H1 (cell line): ENCODE data around the gene DHCR24. TPM values are rescaled to one million over a fixed set of nuclear protein-coding genes. Genes with fewer than 3 reads are reported as not detected.

Source experiments
- CTCF ChIA-PET: fragments of 300-600 bp; sonication (Branson Sonifier 250); formaldehyde crosslinking; loops from one replicate; lab custom pipeline; 2021; ENCODE audit not compliant: partially characterized antibody; lab: Charles Lee
- POLR2A ChIA-PET: fragments of 300-600 bp; sonication (Branson Sonifier 250); formaldehyde crosslinking; loops from one replicate; lab custom pipeline; 2021; ENCODE audit warnings: inconsistent platforms; ENCODE audit not compliant: partially characterized antibody; lab: Charles Lee
- DNase-seq, 2 experiments: peaks; one replicate each; pipeline versions ENCODE4 v3.0.0 to v3.0.0-alpha.2; 2010 to 2022; ENCODE audit warnings: low spot score in 2 of 2, low read depth in 1 of 2, mixed read lengths in 1 of 2
- FAIRE-seq: peaks from 2 replicates; lab custom pipeline; 2011; peaks lifted over from hg19 to GRCh38; lab: Jason Lieb, UNC
- H2AFZ ChIP-seq: 2 replicates; pipeline ENCODE4 v1.8.1; 2012; ENCODE audit warnings: low read length, inconsistent platforms
- H2AK5ac ChIP-seq: 2 replicates; pipeline ENCODE4 v1.6.1; 2013; ENCODE audit warnings: low read depth, low read length
- H2BK120ac ChIP-seq: replicated peaks from 2 replicates; pipeline ENCODE3; 2013; ENCODE audit warnings: low read depth, low read length, inconsistent platforms
- H2BK12ac ChIP-seq: 2 replicates; pipeline ENCODE4 v1.6.1; 2013; ENCODE audit warnings: low read depth, low read length
- H2BK15ac ChIP-seq: 2 replicates; pipeline ENCODE4 v1.6.1; 2013; ENCODE audit warnings: low read length
- H2BK20ac ChIP-seq: 2 replicates; pipeline ENCODE4 v1.6.1; 2013; ENCODE audit warnings: low read length
- H2BK5ac ChIP-seq: 2 replicates; pipeline ENCODE4 v1.6.1; 2013; ENCODE audit warnings: low read depth, low read length
- H3K14ac ChIP-seq: 2 replicates; pipeline ENCODE4 v1.6.1; 2013; ENCODE audit warnings: inconsistent platforms; ENCODE audit not compliant: insufficient read length
- H3K18ac ChIP-seq: 2 replicates; pipeline ENCODE4 v1.6.1; 2013; ENCODE audit warnings: low read length; ENCODE audit errors: extremely low read depth
- H3K23ac ChIP-seq: 2 replicates; pipeline ENCODE4 v1.6.1; 2013; ENCODE audit warnings: inconsistent platforms; ENCODE audit not compliant: insufficient read length
- H3K23me2 ChIP-seq: 2 replicates; pipeline ENCODE4 v1.6.1; 2013; ENCODE audit warnings: low read depth, low read length
- H3K27ac ChIP-seq: 2 replicates; pipeline ENCODE4 v1.6.1; 2011; ENCODE audit warnings: low read depth, low read length, inconsistent platforms
- H3K27me3 ChIP-seq, 4 experiments: replicated peaks in 1 of 4; 1 replicate in 1 of 4; 2 replicates in 3 of 4; pipeline versions ENCODE4 v1.6.1 to v1.8.1; 2011 to 2013; ENCODE audit warnings: low read length in 3 of 4, mild to moderate bottlenecking in 3 of 4, inconsistent platforms in 2 of 4, mixed read lengths in 2 of 4, moderate library complexity in 1 of 4; ENCODE audit not compliant: control insufficient read depth in 3 of 4, insufficient read depth in 3 of 4; ENCODE audit errors: extremely low read depth in 1 of 4
- H3K36me3 ChIP-seq, 4 experiments: 2 replicates each; pipeline versions ENCODE4 v1.6.1 to v1.8.1; 2011 to 2013; ENCODE audit warnings: mild to moderate bottlenecking in 4 of 4, low read length in 3 of 4, moderate library complexity in 2 of 4, control low read depth in 1 of 4, inconsistent platforms in 1 of 4; ENCODE audit not compliant: insufficient read depth in 4 of 4, control insufficient read depth in 2 of 4
- H3K4ac ChIP-seq: replicated peaks from 2 replicates; pipeline ENCODE3; 2013; ENCODE audit warnings: low read length, low read depth, mixed read lengths, inconsistent platforms; ENCODE audit not compliant: insufficient read length
- H3K4me1 ChIP-seq, 4 experiments: replicated peaks in 1 of 4; 1 replicate in 1 of 4; 2 replicates in 3 of 4; pipeline versions ENCODE4 v1.6.1 to v1.8.1; 2011 to 2013; ENCODE audit warnings: low read length in 3 of 4, inconsistent platforms in 2 of 4, mixed read lengths in 1 of 4; ENCODE audit not compliant: insufficient read depth in 4 of 4, control insufficient read depth in 3 of 4
- H3K4me2 ChIP-seq, 2 experiments: 2 replicates each; pipeline versions ENCODE4 v1.6.1 to v1.8.1; 2011 to 2013; ENCODE audit warnings: low read depth in 2 of 2, low read length in 2 of 2, control low read depth in 1 of 2, inconsistent platforms in 1 of 2, mild to moderate bottlenecking in 1 of 2; ENCODE audit not compliant: insufficient read depth in 1 of 2
- H3K4me3 ChIP-seq, 4 experiments: fragments of 200-600, 300-600 bp in 1 of 4; sonication (generic), shearing (Covaris generic), sonication (Bioruptor Twin) in 1 of 4; 2 replicates each; pipeline versions ENCODE4 v1.5.1 to v1.8.1; 2011 to 2016; ENCODE audit warnings: low read length in 4 of 4, low read depth in 3 of 4, control low read depth in 2 of 4, inconsistent platforms in 2 of 4, mild to moderate bottlenecking in 2 of 4, mixed read lengths in 1 of 4, moderate library complexity in 1 of 4; ENCODE audit not compliant: insufficient read depth in 2 of 4; ENCODE audit errors: extremely low read depth in 1 of 4
- H3K56ac ChIP-seq: replicated peaks from 2 replicates; pipeline ENCODE3; 2013; ENCODE audit warnings: low read depth, mild to moderate bottlenecking, mixed read lengths, low read length, inconsistent platforms; ENCODE audit not compliant: insufficient read length
- H3K79me1 ChIP-seq: 2 replicates; pipeline ENCODE4 v1.6.1; 2013; ENCODE audit warnings: low read depth, low read length, control low read depth
- H3K79me2 ChIP-seq, 2 experiments: 2 replicates each; pipeline versions ENCODE4 v1.6.1 to v1.8.1; 2012 to 2013; ENCODE audit warnings: low read length in 2 of 2, mild to moderate bottlenecking in 2 of 2, inconsistent platforms in 1 of 2; ENCODE audit not compliant: insufficient read depth in 2 of 2, control insufficient read depth in 1 of 2
- H3K9ac ChIP-seq, 4 experiments: replicated peaks in 1 of 4; 1 replicate in 1 of 4; 2 replicates in 3 of 4; pipeline versions ENCODE4 v1.6.1 to v1.8.1; 2011 to 2013; ENCODE audit warnings: low read depth in 3 of 4, low read length in 3 of 4, control low read depth in 2 of 4, mild to moderate bottlenecking in 2 of 4, moderate library complexity in 2 of 4, inconsistent platforms in 1 of 4; ENCODE audit errors: extremely low read depth in 1 of 4
- H3K9me3 ChIP-seq, 2 experiments: 2 replicates each; pipeline versions ENCODE4 v1.6.1 to v1.8.1; 2012 to 2013; ENCODE audit warnings: mild to moderate bottlenecking in 2 of 2, moderate library complexity in 2 of 2, control low read depth in 1 of 2, inconsistent platforms in 1 of 2, low read depth in 1 of 2, low read length in 1 of 2, mixed read lengths in 1 of 2; ENCODE audit not compliant: insufficient read depth in 2 of 2
- H4K20me1 ChIP-seq, 2 experiments: replicated peaks in 1 of 2; 2 replicates each; pipeline versions ENCODE3 to v1.8.1; 2011 to 2013; ENCODE audit warnings: inconsistent platforms in 2 of 2, low read length in 2 of 2, mild to moderate bottlenecking in 1 of 2; ENCODE audit not compliant: insufficient read depth in 2 of 2, control insufficient read depth in 1 of 2
- H4K5ac ChIP-seq: 2 replicates; pipeline ENCODE4 v1.6.1; 2013; ENCODE audit warnings: low read length, low read depth, mixed read lengths, inconsistent platforms; ENCODE audit not compliant: insufficient read length
- H4K8ac ChIP-seq: 2 replicates; pipeline ENCODE4 v1.8.0; 2013; ENCODE audit warnings: mild to moderate bottlenecking, moderate library complexity, low read length, inconsistent platforms; ENCODE audit not compliant: insufficient read depth; ENCODE audit errors: extremely low read depth
- H4K91ac ChIP-seq: replicated peaks from 2 replicates; pipeline ENCODE3; 2013; ENCODE audit warnings: low read length, mixed read lengths, inconsistent platforms; ENCODE audit not compliant: insufficient read length
- POLR2AphosphoS5 ChIP-seq: IDR thresholded peaks from 2 replicates; pipeline ENCODE4 v1.6.1; 2011; ENCODE audit warnings: low read depth, low read length
- WGBS, 2 experiments: shearing (Covaris generic) in 1 of 2; methylation state at CpG; one replicate each; pipeline versions ENCODE4 v1.1.6 to v1.1.7; 2013 to 2015; ENCODE audit warnings: low lambda C conversion rate in 2 of 2, mixed read lengths in 2 of 2, inconsistent platforms in 1 of 2, low coverage in 1 of 2, missing lambda C conversion rate in 1 of 2; ENCODE audit not compliant: insufficient replicate concordance in 2 of 2, insufficient coverage in 1 of 2, insufficient read length in 1 of 2; ENCODE audit errors: extremely low coverage in 1 of 2, missing lambda C conversion rate in 1 of 2; 5-methylcytosine and 5-hydroxymethylcytosine counted together
- polyA plus RNA-seq, 7 experiments: library from polyadenylated mRNA; depleted of rRNA in 3 of 7; stranded (reverse) in 5 of 7; unstranded in 2 of 7; fragments of >200 nt in 5 of 7; fragments of 200-250 nt in 2 of 7; gene quantifications; 1 replicate in 5 of 7; 2 replicates in 1 of 7; 4 replicates in 1 of 7; pipeline versions ENCODE4 v1.2.1 to v1.2.3, GENCODE V29; 2011 to 2013; ENCODE audit warnings: missing spikeins in 2 of 7, mixed read lengths in 2 of 7
- total RNA-seq: library from RNA; stranded (reverse); fragmentation: NEBNext Ultra II Directional; extraction: Animal tissue kit (Norgen Biotek cat#: 25700); gene quantifications from 2 replicates; pipeline ENCODE4 v1.2.1, GENCODE V29; 2021

DHCR24 gene
- total and polyA plus RNA-seq, 2 of the 8 experiments (the other 6 are each of a cell fraction or from before 2014, with no cell fraction given) = 370 to 419 TPM

DNA sequence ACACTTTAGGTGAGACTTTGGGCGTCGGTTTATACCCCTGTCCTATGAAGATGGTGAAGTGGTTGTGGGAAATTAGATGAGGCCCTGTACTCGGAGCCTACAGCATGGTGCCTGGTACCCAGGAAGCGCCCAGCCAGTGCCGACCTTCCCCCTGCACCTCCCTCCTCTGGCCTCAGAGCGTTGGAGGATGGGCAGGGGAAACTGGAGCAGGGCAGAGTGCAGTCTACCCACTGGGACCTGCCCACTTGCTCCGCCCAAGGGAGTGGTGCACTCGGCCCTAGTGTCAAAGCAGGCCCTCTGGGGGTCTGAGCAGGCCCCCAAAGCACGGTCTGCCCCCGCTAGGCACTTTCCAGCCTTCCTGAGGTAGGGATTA, 72.9 kb downstream of the DHCR24 start:
- ChIA-PET POLR2A (interaction anchor here (0.9 to 1.4 kb wide), 3 partner anchors 13 to 50 kb away, joined by 3 to 4 read pairs (median 3); partner anchors contain the start of genes PARS2 and TTC22), CTCF (interaction anchor here (0.6 to 3.5 kb wide), 10 partner anchors 12 to 179 kb away, joined by 3 to 22 read pairs (median 3); partner anchors contain the start of gene TTC22)
- Histone ChIP-seq H2AK5ac (no peak overlapping the region; the same call in 1 of the 2 replicates), H2BK120ac (peak overlapping the region; percentile 30), H3K79me2 (no peaks in the 10 kb centered on the region), H3K9me3 (no peaks in the 10 kb centered on the region), H3K36me3 (no peaks in the 10 kb centered on the region), H3K4me3 (peak overlapping the region in 1 of 4 experiments; percentile 25; a peak in 2 of 8 replicates), H4K8ac (no peak overlapping the region), H2BK5ac (no peak overlapping the region; the same call in 1 of the 2 replicates), H3K4me1 (peaks cover 4 to 30% (median 18%) of the 10 kb centered on the region in 4 experiments), H3K9ac (no peak overlapping the region), H3K18ac (peak overlapping the region; percentile 79; the same call in 1 of the 2 replicates), H3K14ac (no peak overlapping the region), H3K23me2 (no peaks in the 10 kb centered on the region; the same call in 1 of the 2 replicates), H3K27me3 (no peaks in the 10 kb centered on the region; a peak in 2 of 7 replicates), H2BK12ac (peak overlapping the region; percentile 72; the same call in 1 of the 2 replicates), H2BK20ac (peak overlapping the region; percentile 82; the same call in 1 of the 2 replicates), H4K20me1 (no peaks in the 10 kb centered on the region), H4K91ac (peak overlapping the region; percentile 22), H2BK15ac (peak overlapping the region; percentile 92; the same call in 1 of the 2 replicates), H3K56ac (no peak overlapping the region), H3K4ac (peak overlapping the region; percentile 25), H2AFZ (no peak overlapping the region; the same call in 1 of the 2 replicates), H3K27ac (no peak overlapping the region), H3K23ac (no peak overlapping the region), H3K4me2 (peak overlapping the region; percentile 52 to 57), H4K5ac (peak overlapping the region; percentile 45), H3K79me1 (no peaks in the 10 kb centered on the region)
- no peak for FAIRE-seq
- DNase-seq = peak in 1 of 2 experiments; percentile 53
- TF ChIP-seq POLR2AphosphoS5 = no peak
- 71% methylated on average over 10 of the region's 10 CpGs; no CpG with 5 or more reads in 1 of the 2 experiments for WGBS, 2 experiments
